GM12891 (cell line): ENCODE data around the gene LYRM9.

Experiments
- POLR2A ChIP-seq: IDR thresholded peaks from 2 replicates; pipeline ENCODE4 v1.6.1; 2011; ENCODE audit warnings: low read depth, low read length, control low read depth
- POLR2AphosphoS5 ChIP-seq: IDR thresholded peaks from 2 replicates; pipeline ENCODE4 v1.6.1; 2011; ENCODE audit warnings: low read depth, low read length, control low read depth

GRCh38 chr17:27873746-27874145 lies 19.4 kb downstream of the LYRM9 start:
- TF ChIP-seq POLR2AphosphoS5 = no peak
- TF ChIP-seq POLR2A = no peak
